HG02610 (cell line): Measurements from ENCODE around the gene E2F8.

Experiments
- ATAC-seq: cut with Tn5 transposase; IDR thresholded peaks from one replicate; pipeline ENCODE4 v1.9.1; 2021; ENCODE audit warnings: mild to moderate bottlenecking, moderate library complexity; ENCODE audit not compliant: unreplicated experiment

E2F8 gene

GRCh38 chr11:19187114-19187832 is 53.5 kb downstream of the E2F8 start:
- no peak for ATAC-seq

GRCh38 chr11:19185516-19186052 is 55.2 kb downstream of the E2F8 start:
- ATAC-seq = no peak

GRCh38 chr11:19185036-19185435 is 55.7 kb downstream of the E2F8 start:
- no peak for ATAC-seq

- ATAC-seq = no peak
Observed at GRCh38 chr11:19183646-19184045, 57.1 kb downstream of the E2F8 start.

GRCh38 chr11:19181531-19182261 is 59.0 kb downstream of the E2F8 start:
- ATAC-seq = no peak

- no peak for ATAC-seq
Observed at GRCh38 chr11:19176629-19177186, 64.0 kb downstream of the E2F8 start.
